CD14-positive monocyte (primary cell): Measurements from ENCODE around the gene CDC14B. TPM values are rescaled to one million over a fixed set of nuclear protein-coding genes. Genes with fewer than 3 reads are reported as not detected.

ENCODE experiments used
- DNase-seq, 3 donors: peaks; one replicate each; pipeline ENCODE4 v3.0.0-alpha.2; 2011 to 2022
- H2AFZ ChIP-seq: 2 replicates; pipeline ENCODE4 v1.6.0; 2012; ENCODE audit warnings: mild to moderate bottlenecking, low read depth, low read length, inconsistent platforms; ENCODE audit not compliant: insufficient read depth, poor library complexity, severe bottlenecking
- H3K27ac ChIP-seq, 2 donors: 1 replicate in 1 of 2; 2 replicates in 1 of 2; pipeline ENCODE4 v1.5.1; 2012 to 2013; ENCODE audit warnings: low read length in 2 of 2, control low read depth in 1 of 2, inconsistent platforms in 1 of 2, low read depth in 1 of 2, mild to moderate bottlenecking in 1 of 2
- H3K27me3 ChIP-seq, 2 donors: one replicate each; pipeline versions ENCODE4 v1.6.0 to v1.6.1; 2011 to 2013; ENCODE audit warnings: low read length in 2 of 2; ENCODE audit not compliant: control insufficient read depth in 2 of 2, insufficient read depth in 2 of 2
- H3K36me3 ChIP-seq, 2 donors: replicated peaks in 1 of 2; 1 replicate in 1 of 2; 2 replicates in 1 of 2; pipeline versions ENCODE4 v1.5.1 to v1.6.1; 2012 to 2013; ENCODE audit warnings: low read length in 2 of 2, control low read depth in 1 of 2, inconsistent platforms in 1 of 2, mild to moderate bottlenecking in 1 of 2; ENCODE audit not compliant: insufficient read depth in 2 of 2, control insufficient read depth in 1 of 2
- H3K4me1 ChIP-seq, 2 donors: 1 replicate in 1 of 2; 2 replicates in 1 of 2; pipeline versions ENCODE4 v1.5.1 to v1.6.1; 2012 to 2013; ENCODE audit warnings: low read length in 2 of 2, control low read depth in 1 of 2, inconsistent platforms in 1 of 2, mild to moderate bottlenecking in 1 of 2, moderate library complexity in 1 of 2; ENCODE audit not compliant: insufficient read depth in 2 of 2, control insufficient read depth in 1 of 2
- H3K4me2 ChIP-seq: replicated peaks from 2 replicates; pipeline ENCODE3; 2012; ENCODE audit warnings: low read length, moderate library complexity, mild to moderate bottlenecking; ENCODE audit not compliant: poor library complexity, severe bottlenecking; ENCODE audit errors: extremely low read depth
- H3K4me3 ChIP-seq, 3 experiments: fragments of 200-600 bp in 1 of 3; sonication (generic) in 1 of 3; replicated peaks in 1 of 3; 1 replicate in 2 of 3; 2 replicates in 1 of 3; pipeline ENCODE4 v1.5.1; 2011 to 2013; ENCODE audit warnings: low read length in 3 of 3, mild to moderate bottlenecking in 3 of 3, control low read depth in 2 of 3, low read depth in 2 of 3, inconsistent platforms in 1 of 3, moderate library complexity in 1 of 3
- H3K79me2 ChIP-seq: 2 replicates; pipeline ENCODE4 v1.6.0; 2012; ENCODE audit warnings: mild to moderate bottlenecking, control low read depth, inconsistent platforms, low read length, moderate library complexity; ENCODE audit not compliant: insufficient read depth
- H3K9ac ChIP-seq: 2 replicates; pipeline ENCODE4 v1.6.0; 2017; ENCODE audit warnings: low read length, mild to moderate bottlenecking; ENCODE audit not compliant: insufficient read depth, poor library complexity, severe bottlenecking
- H3K9me3 ChIP-seq, 2 donors: replicated peaks in 1 of 2; 1 replicate in 1 of 2; 2 replicates in 1 of 2; pipeline versions ENCODE4 v1.5.1 to v1.6.1; 2012 to 2013; ENCODE audit warnings: low read length in 2 of 2, control low read depth in 1 of 2; ENCODE audit not compliant: control insufficient read depth in 1 of 2, insufficient read depth in 1 of 2
- H4K20me1 ChIP-seq: 2 replicates; pipeline ENCODE4 v1.6.0; 2012; ENCODE audit warnings: mild to moderate bottlenecking, low read length, control low read depth, moderate library complexity; ENCODE audit not compliant: insufficient read depth
- H3K27ac Mint-ChIP-seq, 7 donors: one replicate each; pipeline ENCODE4 v1.8.0; 2020; ENCODE audit warnings: mild to moderate bottlenecking in 7 of 7, mixed read lengths in 7 of 7, moderate library complexity in 6 of 7, inconsistent platforms in 2 of 7
- H3K27me3 Mint-ChIP-seq, 3 donors: one replicate each; pipeline ENCODE4 v1.8.0; 2021 to 2022; ENCODE audit warnings: low read depth in 3 of 3, mild to moderate bottlenecking in 3 of 3, mixed read lengths in 3 of 3, moderate library complexity in 3 of 3, inconsistent platforms in 1 of 3
- H3K36me3 Mint-ChIP-seq, 2 donors: one replicate each; pipeline ENCODE4 v1.8.0; 2020; ENCODE audit warnings: mixed read lengths in 2 of 2, inconsistent platforms in 1 of 2, mild to moderate bottlenecking in 1 of 2
- H3K4me1 Mint-ChIP-seq: one replicate; pipeline ENCODE4 v1.8.0; 2020; ENCODE audit warnings: mild to moderate bottlenecking, mixed read lengths
- H3K4me3 Mint-ChIP-seq, 2 donors: one replicate each; pipeline ENCODE4 v1.8.0; 2020; ENCODE audit warnings: mild to moderate bottlenecking in 2 of 2, mixed read lengths in 2 of 2, moderate library complexity in 1 of 2
- H3K9me3 Mint-ChIP-seq, 7 donors: one replicate each; pipeline ENCODE4 v1.8.0; 2020 to 2022; ENCODE audit warnings: mixed read lengths in 7 of 7, mild to moderate bottlenecking in 6 of 7, moderate library complexity in 6 of 7, inconsistent platforms in 2 of 7
- WGBS: methylation state at CpG from one replicate; pipeline ENCODE4 v1.1.5; 2013; ENCODE audit warnings: missing lambda C conversion rate; ENCODE audit not compliant: insufficient coverage; 5-methylcytosine and 5-hydroxymethylcytosine counted together
- intact Hi-C, 2 donors: fragments of 100-400 bp; cut with micrococcal nuclease; formaldehyde crosslinking; loops; one replicate each; pipeline versions ENCODE4 v1.15.0 to v1.15.1; 2023
- polyA plus RNA-seq, 3 donors: library from polyadenylated mRNA; depleted of rRNA in 1 of 3; unstranded in 2 of 3; stranded (reverse) in 1 of 3; fragments of 300-500 nt in 2 of 3; fragments of >200 nt in 1 of 3; fragmentation: Illumina TruSeq in 2 of 3; gene quantifications; 1 replicate in 2 of 3; 2 replicates in 1 of 3; pipeline ENCODE4 v1.2.3, GENCODE V29; 2012 to 2021
- TF ChIP-seq, protein P1 (sequence below): fragments of 200-600 bp; IDR thresholded peaks from one replicate; pipeline ENCODE4 v1.8.0; 2022; ENCODE audit warnings: antibody characterized with exemption, mild to moderate bottlenecking

The CDC14B gene
- polyA plus RNA-seq, 3 donors = 0.03 to 0.47 (median 0.44) TPM

DNA sequence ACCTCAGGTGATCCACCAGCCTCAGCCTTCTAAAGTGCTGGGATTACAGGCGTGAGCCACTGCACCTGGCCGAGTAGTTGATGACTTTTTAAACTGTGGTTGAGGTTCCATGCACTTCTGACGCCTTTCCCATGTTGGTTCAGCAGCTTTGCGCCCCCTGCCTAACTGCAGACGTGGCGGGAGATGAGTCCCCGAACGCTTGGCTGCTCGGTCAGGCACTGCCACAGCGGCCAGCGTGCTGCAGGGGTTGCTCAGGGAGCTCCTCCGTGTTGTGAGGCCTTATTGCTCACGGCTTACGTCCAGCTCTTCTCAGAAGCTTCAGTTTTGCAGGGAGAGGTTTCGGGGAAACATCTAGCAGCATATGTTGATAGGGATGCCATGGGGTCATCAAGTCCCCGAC is 134.4 kb downstream of the CDC14B start:
- H3K27ac Mint-ChIP-seq = no peak overlapping the region
- peaks cover 8% of the 10 kb centered on the region for H3K4me1 Mint-ChIP-seq
- Histone ChIP-seq H3K36me3 (no peaks in the 10 kb centered on the region), H3K9ac (no peak overlapping the region), H3K4me1 (no peaks in the 10 kb centered on the region), H3K4me2 (no peak overlapping the region), H4K20me1 (no peaks in the 10 kb centered on the region), H3K79me2 (no peaks in the 10 kb centered on the region), H3K27me3 (no peaks in the 10 kb centered on the region), H3K27ac (no peak overlapping the region), H3K4me3 (no peak overlapping the region), H3K9me3 (no peaks in the 10 kb centered on the region), H2AFZ (no peak overlapping the region)
- intact Hi-C loops = no loop called here
- peak overlapping the region in 1 of 2 donors; percentile 31 for H3K4me3 Mint-ChIP-seq
- H3K9me3 Mint-ChIP-seq = no peaks in the 10 kb centered on the region
- no peaks in the 10 kb centered on the region for H3K36me3 Mint-ChIP-seq
- TF ChIP-seq, protein P1, sequence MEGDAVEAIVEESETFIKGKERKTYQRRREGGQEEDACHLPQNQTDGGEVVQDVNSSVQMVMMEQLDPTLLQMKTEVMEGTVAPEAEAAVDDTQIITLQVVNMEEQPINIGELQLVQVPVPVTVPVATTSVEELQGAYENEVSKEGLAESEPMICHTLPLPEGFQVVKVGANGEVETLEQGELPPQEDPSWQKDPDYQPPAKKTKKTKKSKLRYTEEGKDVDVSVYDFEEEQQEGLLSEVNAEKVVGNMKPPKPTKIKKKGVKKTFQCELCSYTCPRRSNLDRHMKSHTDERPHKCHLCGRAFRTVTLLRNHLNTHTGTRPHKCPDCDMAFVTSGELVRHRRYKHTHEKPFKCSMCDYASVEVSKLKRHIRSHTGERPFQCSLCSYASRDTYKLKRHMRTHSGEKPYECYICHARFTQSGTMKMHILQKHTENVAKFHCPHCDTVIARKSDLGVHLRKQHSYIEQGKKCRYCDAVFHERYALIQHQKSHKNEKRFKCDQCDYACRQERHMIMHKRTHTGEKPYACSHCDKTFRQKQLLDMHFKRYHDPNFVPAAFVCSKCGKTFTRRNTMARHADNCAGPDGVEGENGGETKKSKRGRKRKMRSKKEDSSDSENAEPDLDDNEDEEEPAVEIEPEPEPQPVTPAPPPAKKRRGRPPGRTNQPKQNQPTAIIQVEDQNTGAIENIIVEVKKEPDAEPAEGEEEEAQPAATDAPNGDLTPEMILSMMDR = no peak
- WGBS = 97% methylated on average over 14 of the region's 16 CpGs
- DNase-seq = no peak
- H3K27me3 Mint-ChIP-seq = peaks cover 0 to 4% (median 0%) of the 10 kb centered on the region in 3 donors

DNA sequence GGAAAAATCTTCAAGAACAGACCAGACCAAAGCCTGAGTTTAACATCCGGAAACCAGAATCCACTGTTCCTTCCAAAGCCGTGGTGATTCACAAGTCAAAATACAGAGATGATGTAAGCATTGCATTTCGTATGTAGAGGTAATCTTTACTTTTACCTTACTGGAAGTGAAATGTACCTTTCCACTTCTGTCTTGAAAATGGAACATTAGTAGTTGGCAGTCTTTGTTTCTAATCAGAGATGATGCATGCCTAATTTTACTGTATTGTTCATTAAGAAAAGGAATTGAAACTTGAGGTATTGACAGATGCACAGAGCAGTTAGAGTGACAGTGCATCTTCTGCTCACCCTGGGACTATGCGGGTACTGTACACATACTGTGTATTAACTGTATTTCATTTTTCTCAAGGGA is 135.1 kb downstream of the CDC14B start:
- Mint-ChIP-seq H3K4me1 (peaks cover 8% of the 10 kb centered on the region), H3K4me3 (no peak overlapping the region), H3K27me3 (peaks cover 0 to 4% (median under 1%) of the 10 kb centered on the region in 3 donors), H3K36me3 (no peaks in the 10 kb centered on the region), H3K9me3 (no peaks in the 10 kb centered on the region), H3K27ac (no peak overlapping the region)
- H3K27ac ChIP-seq = no peak overlapping the region
- no peaks in the 10 kb centered on the region for H3K27me3 ChIP-seq
- H3K4me3 ChIP-seq = no peak overlapping the region
- H4K20me1 ChIP-seq = no peaks in the 10 kb centered on the region
- no peak overlapping the region for H3K4me2 ChIP-seq
- TF ChIP-seq, protein P1 = no peak
- H3K9me3 ChIP-seq = no peaks in the 10 kb centered on the region
- no peak overlapping the region for H2AFZ ChIP-seq
- DNase-seq = no peak
- no peaks in the 10 kb centered on the region for H3K4me1 ChIP-seq
- intact Hi-C loops = no loop called here
- H3K36me3 ChIP-seq = no peaks in the 10 kb centered on the region
- no CpG with 5 or more reads among the region's 4 CpGs for WGBS
- no peaks in the 10 kb centered on the region for H3K79me2 ChIP-seq
- no peak overlapping the region for H3K9ac ChIP-seq
